IPS-18a (cell line): ENCODE data around the gene NLRC5.

ENCODE experiments used
- H3K27ac ChIP-seq: one replicate; pipeline ENCODE4 v1.5.1; 2013; ENCODE audit warnings: low read length
- H3K27me3 ChIP-seq: one replicate; pipeline ENCODE4 v1.6.1; 2013; ENCODE audit warnings: mild to moderate bottlenecking, low read length; ENCODE audit not compliant: control insufficient read depth, insufficient read depth
- H3K36me3 ChIP-seq: one replicate; pipeline ENCODE4 v1.6.1; 2013; ENCODE audit warnings: low read depth, low read length; ENCODE audit not compliant: control insufficient read depth
- H3K4me1 ChIP-seq: one replicate; pipeline ENCODE4 v1.6.1; 2013; ENCODE audit warnings: low read depth, low read length; ENCODE audit not compliant: control insufficient read depth
- H3K4me3 ChIP-seq: one replicate; pipeline ENCODE4 v1.5.1; 2013; ENCODE audit warnings: low read length
- H3K9ac ChIP-seq: one replicate; pipeline ENCODE4 v1.6.1; 2013; ENCODE audit warnings: mild to moderate bottlenecking, low read length, moderate library complexity
- H3K9me3 ChIP-seq: one replicate; pipeline ENCODE4 v1.6.1; 2013; ENCODE audit warnings: low read depth, low read length; ENCODE audit not compliant: control insufficient read depth

The NLRC5 gene

GRCh38 chr16:57048095-57048494, 58.7 kb downstream of the NLRC5 start:
- Histone ChIP-seq H3K9ac (no peak overlapping the region), H3K4me1 (peaks cover 3% of the 10 kb centered on the region), H3K27ac (no peak overlapping the region), H3K36me3 (no peaks in the 10 kb centered on the region), H3K9me3 (no peaks in the 10 kb centered on the region), H3K4me3 (no peak overlapping the region), H3K27me3 (no peaks in the 10 kb centered on the region)

- Histone ChIP-seq H3K9ac (no peak overlapping the region), H3K4me3 (no peak overlapping the region), H3K27ac (no peak overlapping the region), H3K9me3 (no peaks in the 10 kb centered on the region), H3K36me3 (no peaks in the 10 kb centered on the region), H3K27me3 (no peaks in the 10 kb centered on the region), H3K4me1 (peaks cover 3% of the 10 kb centered on the region)
Observed at GRCh38 chr16:57049678-57050077, 60.3 kb downstream of the NLRC5 start.

- H3K4me3 ChIP-seq = no peak overlapping the region
- H3K9ac ChIP-seq = no peak overlapping the region
- no peaks in the 10 kb centered on the region for H3K9me3 ChIP-seq
- no peak overlapping the region for H3K27ac ChIP-seq
- H3K36me3 ChIP-seq = no peaks in the 10 kb centered on the region
- no peaks in the 10 kb centered on the region for H3K27me3 ChIP-seq
- H3K4me1 ChIP-seq = peaks cover 3% of the 10 kb centered on the region
Observed at GRCh38 chr16:57051696-57052228, 62.4 kb downstream of the NLRC5 start.

- Histone ChIP-seq H3K36me3 (no peaks in the 10 kb centered on the region), H3K9ac (no peak overlapping the region), H3K9me3 (no peaks in the 10 kb centered on the region), H3K27me3 (no peaks in the 10 kb centered on the region), H3K27ac (no peak overlapping the region), H3K4me3 (no peak overlapping the region), H3K4me1 (peaks cover 1% of the 10 kb centered on the region)
Observed at GRCh38 chr16:57053206-57053605, 63.8 kb downstream of the NLRC5 start.

GRCh38 chr16:57054338-57054737, 65.0 kb downstream of the NLRC5 start:
- Histone ChIP-seq H3K4me1 (no peaks in the 10 kb centered on the region), H3K9ac (no peak overlapping the region), H3K27ac (no peak overlapping the region), H3K36me3 (no peaks in the 10 kb centered on the region), H3K27me3 (no peaks in the 10 kb centered on the region), H3K9me3 (no peaks in the 10 kb centered on the region), H3K4me3 (no peak overlapping the region)

GRCh38 chr16:57054771-57055170, 65.4 kb downstream of the NLRC5 start:
- no peaks in the 10 kb centered on the region for H3K4me1 ChIP-seq
- H3K4me3 ChIP-seq = no peak overlapping the region
- H3K9me3 ChIP-seq = no peaks in the 10 kb centered on the region
- H3K27ac ChIP-seq = no peak overlapping the region
- no peaks in the 10 kb centered on the region for H3K36me3 ChIP-seq
- H3K9ac ChIP-seq = no peak overlapping the region
- no peaks in the 10 kb centered on the region for H3K27me3 ChIP-seq

- H3K36me3 ChIP-seq = no peaks in the 10 kb centered on the region
- H3K27ac ChIP-seq = no peak overlapping the region
- no peaks in the 10 kb centered on the region for H3K27me3 ChIP-seq
- no peaks in the 10 kb centered on the region for H3K9me3 ChIP-seq
- H3K9ac ChIP-seq = no peak overlapping the region
- no peak overlapping the region for H3K4me3 ChIP-seq
- no peaks in the 10 kb centered on the region for H3K4me1 ChIP-seq
Observed at GRCh38 chr16:57055671-57056070, 66.3 kb downstream of the NLRC5 start.

- no peak overlapping the region for H3K4me3 ChIP-seq
- no peaks in the 10 kb centered on the region for H3K27me3 ChIP-seq
- H3K36me3 ChIP-seq = no peaks in the 10 kb centered on the region
- no peaks in the 10 kb centered on the region for H3K4me1 ChIP-seq
- no peak overlapping the region for H3K9ac ChIP-seq
- H3K9me3 ChIP-seq = no peaks in the 10 kb centered on the region
- no peak overlapping the region for H3K27ac ChIP-seq
Observed at GRCh38 chr16:57058291-57058861, 69.0 kb downstream of the NLRC5 start.

- no peaks in the 10 kb centered on the region for H3K36me3 ChIP-seq
- H3K27me3 ChIP-seq = no peaks in the 10 kb centered on the region
- H3K9ac ChIP-seq = no peak overlapping the region
- H3K4me1 ChIP-seq = no peaks in the 10 kb centered on the region
- no peak overlapping the region for H3K27ac ChIP-seq
- no peak overlapping the region for H3K4me3 ChIP-seq
- H3K9me3 ChIP-seq = no peaks in the 10 kb centered on the region
Observed at GRCh38 chr16:57060323-57061083, 71.1 kb downstream of the NLRC5 start.

- no peaks in the 10 kb centered on the region for H3K27me3 ChIP-seq
- H3K4me3 ChIP-seq = no peak overlapping the region
- no peaks in the 10 kb centered on the region for H3K36me3 ChIP-seq
- H3K27ac ChIP-seq = no peak overlapping the region
- no peaks in the 10 kb centered on the region for H3K4me1 ChIP-seq
- no peak overlapping the region for H3K9ac ChIP-seq
- no peaks in the 10 kb centered on the region for H3K9me3 ChIP-seq
Observed at GRCh38 chr16:57061084-57061905, 71.9 kb downstream of the NLRC5 start.

- no peak overlapping the region for H3K4me3 ChIP-seq
- no peaks in the 10 kb centered on the region for H3K27me3 ChIP-seq
- H3K27ac ChIP-seq = no peak overlapping the region
- no peak overlapping the region for H3K9ac ChIP-seq
- no peaks in the 10 kb centered on the region for H3K4me1 ChIP-seq
- H3K9me3 ChIP-seq = no peaks in the 10 kb centered on the region
- no peaks in the 10 kb centered on the region for H3K36me3 ChIP-seq
Observed at GRCh38 chr16:57062329-57062728, 73.0 kb downstream of the NLRC5 start.
